HG03457 (cell line): Measurements from ENCODE around the gene KCNS1.
"Not testable (repeated sequence)": the region's sequence is repeated elsewhere in the genome, so short reads cannot be mapped to it uniquely, and the experiment has no call there.

ENCODE experiments used
- ATAC-seq: cut with Tn5 transposase; IDR thresholded peaks from one replicate; pipeline ENCODE4 v1.9.1; 2021; ENCODE audit warnings: moderate number of reproducible peaks; ENCODE audit not compliant: unreplicated experiment

Gene KCNS1

DNA sequence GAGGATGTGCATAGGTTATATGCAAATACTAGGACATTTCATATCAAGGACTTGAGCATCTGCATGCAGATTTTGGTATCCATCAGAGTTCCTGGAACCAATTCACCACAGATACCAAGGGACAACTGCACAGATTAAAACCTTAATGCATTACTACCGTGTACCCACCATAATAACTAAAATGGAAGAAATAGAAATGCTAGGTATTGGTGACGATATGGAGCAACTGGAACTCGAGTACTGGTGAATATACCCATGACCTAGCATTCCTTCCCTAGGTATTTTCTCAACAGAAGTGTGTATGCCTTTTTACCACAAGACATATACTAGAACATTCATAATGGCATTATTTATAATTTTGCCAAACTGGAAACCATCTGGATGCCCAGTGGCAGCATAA is 18.5 kb downstream of the KCNS1 start:
- no peak for ATAC-seq

GRCh38 chr20:45080867-45081624 is 19.9 kb downstream of the KCNS1 start:
- no peak for ATAC-seq

- no peak for ATAC-seq
Observed at GRCh38 chr20:45077559-45077958, 23.4 kb downstream of the KCNS1 start.

DNA sequence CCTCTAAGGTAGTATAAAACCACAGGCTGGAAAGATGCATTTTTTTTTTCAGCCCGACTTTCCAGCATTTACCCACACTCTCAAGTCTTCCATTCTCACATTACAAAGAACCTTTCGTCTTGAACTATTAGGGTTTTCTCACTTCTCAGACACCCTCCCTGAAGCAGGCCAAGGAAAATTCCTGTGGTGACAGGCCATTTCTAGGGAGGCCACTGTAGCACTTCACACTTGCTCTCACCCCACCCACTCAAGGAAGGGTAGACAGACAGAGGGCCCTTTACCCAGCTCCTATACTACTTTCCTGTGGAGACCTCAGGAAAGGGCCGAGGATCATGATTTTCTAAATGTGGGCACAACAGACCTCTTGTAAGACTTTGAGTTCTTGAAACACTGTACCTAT is 27.7 kb downstream of the KCNS1 start:
- ATAC-seq, result no peak

DNA sequence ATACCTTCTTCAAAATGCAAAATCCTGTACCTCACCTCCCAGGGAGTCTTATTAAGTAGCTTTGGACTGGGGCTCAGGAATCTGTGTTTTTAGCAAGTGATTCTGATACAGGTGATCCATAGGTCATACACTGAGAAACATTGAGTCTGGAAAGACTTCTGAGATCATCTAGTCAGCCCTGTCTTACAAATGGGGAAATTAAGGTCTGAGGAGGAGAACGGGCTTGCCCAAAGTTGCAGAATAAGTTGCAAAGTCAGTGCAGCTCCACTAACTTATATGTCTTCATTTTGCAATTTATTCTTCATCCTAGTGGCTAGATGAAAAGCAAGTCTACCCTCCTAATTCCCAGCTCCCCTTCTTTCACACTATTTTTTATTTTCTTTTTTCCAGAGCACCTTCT is 28.9 kb downstream of the KCNS1 start:
- no peak for ATAC-seq

DNA sequence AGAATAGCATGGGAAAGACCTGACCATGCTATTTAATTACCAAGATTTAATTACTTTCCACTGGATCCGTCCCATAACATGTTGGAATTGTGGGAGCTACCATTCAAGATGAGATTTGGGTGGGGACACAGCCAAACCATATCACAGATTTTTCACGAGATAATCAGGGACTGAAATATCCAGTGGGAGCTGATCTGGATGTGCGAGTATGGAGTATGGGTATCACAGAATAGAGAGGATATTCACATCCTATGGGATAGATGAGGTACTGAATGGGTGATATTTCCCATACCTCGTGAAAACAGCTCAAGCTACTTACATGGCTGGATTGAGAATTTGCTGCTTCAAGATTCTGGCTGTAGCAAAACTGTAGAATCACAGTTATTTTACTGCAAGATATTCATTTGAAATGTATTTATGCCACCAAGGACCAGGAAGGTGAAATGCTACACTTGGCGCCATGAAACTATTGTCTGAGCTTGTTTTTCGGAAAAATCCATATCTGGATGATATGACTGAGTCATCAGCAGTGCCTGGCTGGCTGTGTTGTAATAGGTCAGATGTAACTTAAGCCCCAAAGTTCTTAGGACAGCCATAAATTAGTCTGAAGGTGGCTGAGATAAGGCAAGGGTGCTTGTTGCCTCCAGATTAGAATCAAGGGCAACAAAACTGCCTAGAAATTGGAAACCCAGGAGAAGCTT is 29.8 kb downstream of the KCNS1 start:
- ATAC-seq, result no peak

DNA sequence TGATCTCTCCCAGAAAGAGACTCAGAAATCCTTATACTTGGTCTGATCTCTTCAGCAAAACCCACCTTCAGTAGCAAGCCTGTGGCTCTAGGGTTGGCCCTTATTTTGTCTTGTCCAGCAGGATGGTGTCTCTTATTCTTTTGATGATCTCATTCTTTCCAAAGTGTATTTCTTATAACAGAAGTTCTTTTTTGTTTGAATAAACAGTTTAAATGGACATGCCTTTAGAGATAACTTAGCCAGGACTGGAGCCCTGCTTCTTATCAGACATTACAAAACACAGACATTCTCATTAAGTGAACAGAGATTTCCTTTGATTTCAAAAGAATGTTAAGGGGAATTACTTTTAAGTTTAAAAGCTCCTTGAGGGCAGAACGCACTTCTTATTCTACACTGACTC is 31.7 kb downstream of the KCNS1 start:
- no peak for ATAC-seq

DNA sequence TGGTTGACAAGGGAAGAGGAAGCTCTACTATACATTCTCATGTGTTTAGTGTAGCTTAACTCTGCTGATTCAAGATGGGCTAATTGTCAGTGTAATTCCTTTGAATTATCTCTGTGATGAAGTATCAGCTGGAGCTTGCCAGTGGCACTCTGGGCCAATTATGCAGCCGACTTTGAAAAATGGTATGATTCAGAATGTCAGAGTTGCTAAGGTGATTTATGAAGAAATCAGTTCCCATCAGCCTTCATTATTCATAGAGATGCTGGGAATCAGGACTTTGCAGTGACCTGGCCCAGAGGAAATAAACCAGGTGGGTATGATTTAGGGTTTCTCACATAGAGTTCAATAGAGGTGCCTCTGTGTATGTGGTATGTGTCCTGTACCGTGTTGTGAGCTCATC is 33.4 kb downstream of the KCNS1 start:
- ATAC-seq, result no peak

GRCh38 chr20:45067087-45067486 is 33.8 kb downstream of the KCNS1 start:
- ATAC-seq, result no peak

DNA sequence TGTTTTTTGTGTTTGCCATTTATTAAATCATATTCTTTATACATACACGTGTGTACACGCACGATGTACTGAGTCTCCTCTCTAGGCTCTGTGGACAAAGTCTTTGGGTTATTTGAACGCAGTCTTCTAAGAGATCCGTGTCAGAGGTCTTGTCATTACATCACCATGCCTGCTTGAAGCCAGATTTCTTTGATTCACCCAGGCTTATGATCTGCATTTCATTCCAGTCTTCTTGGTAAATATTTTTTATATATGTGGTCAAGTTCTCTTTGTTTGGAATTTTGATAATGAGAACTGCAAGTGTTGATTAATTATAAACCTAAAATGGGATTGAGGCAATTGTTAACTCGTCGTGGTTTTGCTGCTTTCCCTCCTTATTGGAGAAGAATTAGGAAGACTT is 34.6 kb downstream of the KCNS1 start:
- ATAC-seq, result no peak

- ATAC-seq, result no peak
Observed at GRCh38 chr20:45064812-45065211, 36.1 kb downstream of the KCNS1 start.

GRCh38 chr20:45063107-45063506 is 37.8 kb downstream of the KCNS1 start:
- ATAC-seq, result not testable (repeated sequence)

DNA sequence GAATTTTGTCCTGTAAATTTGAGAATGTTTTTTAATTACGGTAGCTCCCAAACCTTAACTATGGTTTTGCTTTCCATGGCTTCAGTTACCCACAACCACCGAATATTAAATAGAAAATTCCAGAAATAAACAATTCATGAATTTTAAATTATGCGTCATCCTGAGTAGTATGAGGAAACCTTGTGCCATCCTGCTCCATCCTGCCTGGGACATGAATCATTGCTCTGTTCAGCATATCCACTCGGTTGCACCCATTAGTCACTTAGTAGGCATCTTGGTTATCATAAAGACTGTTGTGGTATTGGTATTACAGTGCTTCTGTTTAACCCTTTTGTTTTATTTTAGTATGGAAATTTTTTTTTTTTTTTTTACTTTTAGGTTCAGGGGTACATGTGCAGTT is 39.7 kb downstream of the KCNS1 start:
- no peak for ATAC-seq

DNA sequence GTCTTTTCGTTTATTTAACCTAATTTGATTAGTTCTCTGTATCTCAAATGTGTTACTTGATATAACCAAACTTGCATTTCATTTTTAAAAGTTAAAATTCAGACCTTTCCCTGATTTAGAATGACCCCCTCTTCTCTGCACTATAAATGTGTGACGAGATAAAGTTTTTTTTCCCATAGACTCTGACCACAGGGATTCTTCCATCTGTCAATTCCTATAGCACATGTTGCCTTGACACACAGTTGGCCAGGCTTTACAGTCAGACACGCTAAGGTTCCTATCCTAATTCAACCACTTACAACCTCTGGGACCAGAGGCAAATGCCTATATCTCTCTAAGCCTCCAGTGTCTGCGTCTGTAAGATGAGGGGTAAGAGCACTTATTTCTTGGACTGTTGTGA is 40.6 kb downstream of the KCNS1 start:
- no peak for ATAC-seq

- no peak for ATAC-seq
Observed at GRCh38 chr20:45059022-45059728, 41.8 kb downstream of the KCNS1 start.

DNA sequence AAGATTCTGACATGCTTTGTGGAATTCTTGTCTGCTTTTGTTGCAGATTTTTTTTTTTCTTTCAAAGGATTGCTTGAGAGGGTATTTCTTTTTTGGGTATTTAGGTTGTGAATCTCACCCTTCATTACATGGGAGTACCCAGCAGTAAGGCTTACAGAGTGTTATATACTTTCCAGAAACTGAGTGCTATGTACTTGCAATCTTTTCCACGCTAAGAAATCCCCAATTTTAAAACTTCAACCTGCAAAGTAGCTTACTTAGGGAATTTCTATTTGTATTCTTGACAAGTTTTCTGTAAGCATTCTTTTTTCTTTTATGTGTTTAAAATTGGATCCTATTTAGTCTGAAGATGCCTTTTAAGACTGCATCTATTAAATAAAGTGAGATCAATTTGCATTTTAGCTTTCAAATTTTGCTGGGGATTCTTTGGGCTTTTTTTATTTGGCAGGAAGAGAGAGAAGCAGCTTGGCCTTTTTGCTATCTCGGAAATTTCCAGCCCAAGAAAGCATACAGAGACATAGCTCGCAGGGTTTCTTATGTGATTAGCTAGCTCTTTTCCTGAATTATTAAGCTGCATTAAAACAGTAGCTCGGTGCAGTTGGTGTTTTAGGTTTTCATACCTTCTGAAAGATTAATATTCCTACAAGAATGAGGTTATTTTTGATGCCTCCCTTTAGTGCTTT is 42.6 kb downstream of the KCNS1 start:
- ATAC-seq, result no peak

- no peak for ATAC-seq
Observed at GRCh38 chr20:45056473-45057173, 44.3 kb downstream of the KCNS1 start.

- ATAC-seq, result no peak
Observed at GRCh38 chr20:45055056-45055455, 45.9 kb downstream of the KCNS1 start.

- no peak for ATAC-seq
Observed at GRCh38 chr20:45053430-45054351, 47.2 kb downstream of the KCNS1 start.
